Fibroblast of villous mesenchyme (primary cell): ENCODE data around the gene ADAMTS18. TPM values are rescaled to one million over a fixed set of nuclear protein-coding genes. Genes with fewer than 3 reads are reported as not detected.
"Not testable (repeated sequence)": the region's sequence is repeated elsewhere in the genome, so short reads cannot be mapped to it uniquely, and the experiment has no call there.

Source experiments
- DNase-seq: peaks from one replicate; pipeline ENCODE4 v3.0.0-alpha.2; 2010; ENCODE audit warnings: low read depth
- H3K4me3 ChIP-seq: 2 replicates; pipeline ENCODE4 v1.5.1; 2011; ENCODE audit warnings: low read depth, mild to moderate bottlenecking, low read length
- total RNA-seq: library from RNA; depleted of rRNA; stranded (reverse); fragments of >200 nt; gene quantifications from 2 replicates; pipeline ENCODE4 v1.2.3, GENCODE V29; 2012
- TF ChIP-seq, protein P1 (sequence below): IDR thresholded peaks from 2 replicates; pipeline ENCODE4 v1.5.1; 2012; ENCODE audit warnings: low read depth, mild to moderate bottlenecking, low read length; ENCODE audit not compliant: insufficient read depth

The ADAMTS18 gene
- total RNA-seq, 1 donor = not detected

DNA sequence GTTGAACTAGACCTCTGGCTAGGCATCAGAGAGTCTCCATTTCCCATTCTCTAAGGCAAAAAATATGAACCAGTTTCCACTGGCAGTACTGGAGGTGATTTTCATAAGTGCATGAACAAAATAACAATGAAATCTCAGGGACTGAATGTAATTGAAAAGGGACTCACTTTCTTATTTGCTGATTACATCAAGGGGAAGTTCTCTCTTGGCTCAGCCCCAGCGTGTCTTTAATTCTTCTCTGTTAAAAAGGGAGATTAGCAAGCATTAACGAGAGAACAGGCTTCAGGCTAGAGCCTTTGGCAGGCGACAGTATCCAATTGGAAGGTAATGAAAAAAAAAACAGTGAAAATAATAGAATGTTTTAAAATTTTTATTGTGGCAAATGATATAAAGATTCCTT is 34.0 kb upstream of the ADAMTS18 start:
- TF ChIP-seq, protein P1, sequence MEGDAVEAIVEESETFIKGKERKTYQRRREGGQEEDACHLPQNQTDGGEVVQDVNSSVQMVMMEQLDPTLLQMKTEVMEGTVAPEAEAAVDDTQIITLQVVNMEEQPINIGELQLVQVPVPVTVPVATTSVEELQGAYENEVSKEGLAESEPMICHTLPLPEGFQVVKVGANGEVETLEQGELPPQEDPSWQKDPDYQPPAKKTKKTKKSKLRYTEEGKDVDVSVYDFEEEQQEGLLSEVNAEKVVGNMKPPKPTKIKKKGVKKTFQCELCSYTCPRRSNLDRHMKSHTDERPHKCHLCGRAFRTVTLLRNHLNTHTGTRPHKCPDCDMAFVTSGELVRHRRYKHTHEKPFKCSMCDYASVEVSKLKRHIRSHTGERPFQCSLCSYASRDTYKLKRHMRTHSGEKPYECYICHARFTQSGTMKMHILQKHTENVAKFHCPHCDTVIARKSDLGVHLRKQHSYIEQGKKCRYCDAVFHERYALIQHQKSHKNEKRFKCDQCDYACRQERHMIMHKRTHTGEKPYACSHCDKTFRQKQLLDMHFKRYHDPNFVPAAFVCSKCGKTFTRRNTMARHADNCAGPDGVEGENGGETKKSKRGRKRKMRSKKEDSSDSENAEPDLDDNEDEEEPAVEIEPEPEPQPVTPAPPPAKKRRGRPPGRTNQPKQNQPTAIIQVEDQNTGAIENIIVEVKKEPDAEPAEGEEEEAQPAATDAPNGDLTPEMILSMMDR = no peak
- DNase-seq = no peak

DNA sequence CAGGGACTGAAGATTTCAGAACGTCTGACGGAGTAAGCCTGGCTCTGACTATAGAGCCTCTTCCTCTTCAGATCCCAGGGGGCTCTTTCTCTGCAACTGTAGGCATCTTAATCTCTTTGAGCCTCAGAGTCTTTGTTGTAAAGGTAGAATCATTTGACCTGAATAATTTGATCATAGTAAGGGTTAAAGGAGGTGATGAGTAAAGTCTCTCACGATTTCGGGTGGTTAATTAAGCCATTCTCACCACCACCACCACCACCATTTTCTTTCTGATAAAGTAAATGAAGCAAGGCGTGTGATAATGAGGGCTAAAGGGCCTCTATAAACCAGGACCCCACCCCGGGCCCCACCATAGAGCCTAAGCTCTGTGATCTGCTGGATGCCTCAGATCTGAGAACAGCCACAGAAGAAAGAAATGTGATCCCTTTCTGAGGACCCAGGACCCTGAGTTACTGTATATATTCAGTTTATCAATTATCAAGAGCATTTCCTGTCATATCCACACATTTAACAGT is 33.0 kb upstream of the ADAMTS18 start:
- TF ChIP-seq, protein P1 = no peak
- no peak for DNase-seq
- H3K4me3 ChIP-seq = no peak overlapping the region

More for the DNA sequence above, 34.0 kb upstream of the ADAMTS18 start:
- no peak overlapping the region for H3K4me3 ChIP-seq

DNA sequence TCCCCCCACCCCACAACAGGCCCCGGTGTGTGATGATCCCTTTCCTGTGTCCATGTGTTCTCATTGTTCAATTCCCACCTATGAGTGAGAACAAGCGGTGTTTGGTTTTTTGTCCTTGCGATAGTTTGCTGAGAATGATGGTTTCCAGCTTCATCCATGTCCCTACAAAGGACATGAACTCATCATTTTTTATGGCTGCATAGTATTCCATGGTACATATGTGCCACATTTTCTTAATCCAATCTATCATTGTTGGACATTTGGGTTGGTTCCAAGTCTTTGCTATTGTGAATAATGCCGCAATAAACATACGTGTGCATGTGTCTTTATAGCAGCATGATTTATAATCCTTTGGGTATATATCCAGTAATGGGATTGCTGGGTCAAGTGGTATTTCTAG is 28.8 kb upstream of the ADAMTS18 start:
- not testable (repeated sequence) for H3K4me3 ChIP-seq

DNA sequence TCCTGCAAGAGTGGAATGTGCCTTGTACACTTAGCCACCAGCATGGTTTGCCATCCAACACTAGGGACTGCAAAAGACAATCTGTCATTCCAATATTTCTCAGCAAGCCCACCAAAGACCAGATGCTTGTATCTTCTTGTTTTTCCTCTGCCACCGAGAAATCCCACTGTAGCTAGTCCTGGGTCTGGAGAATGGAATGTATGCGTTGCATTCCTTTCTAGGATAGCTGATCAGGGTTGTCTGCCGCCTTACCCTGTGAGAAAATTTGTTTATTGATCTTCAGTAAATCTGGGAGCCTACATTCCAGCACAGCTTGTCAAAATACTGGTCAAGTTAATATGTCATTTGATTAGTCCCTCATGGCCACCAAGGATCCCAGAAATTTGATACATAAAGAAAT is 28.1 kb upstream of the ADAMTS18 start:
- TF ChIP-seq, protein P1 = no peak
- DNase-seq = no peak
- H3K4me3 ChIP-seq = no peak overlapping the region

More for the DNA sequence above, 28.8 kb upstream of the ADAMTS18 start:
- DNase-seq = not testable (repeated sequence)

DNA sequence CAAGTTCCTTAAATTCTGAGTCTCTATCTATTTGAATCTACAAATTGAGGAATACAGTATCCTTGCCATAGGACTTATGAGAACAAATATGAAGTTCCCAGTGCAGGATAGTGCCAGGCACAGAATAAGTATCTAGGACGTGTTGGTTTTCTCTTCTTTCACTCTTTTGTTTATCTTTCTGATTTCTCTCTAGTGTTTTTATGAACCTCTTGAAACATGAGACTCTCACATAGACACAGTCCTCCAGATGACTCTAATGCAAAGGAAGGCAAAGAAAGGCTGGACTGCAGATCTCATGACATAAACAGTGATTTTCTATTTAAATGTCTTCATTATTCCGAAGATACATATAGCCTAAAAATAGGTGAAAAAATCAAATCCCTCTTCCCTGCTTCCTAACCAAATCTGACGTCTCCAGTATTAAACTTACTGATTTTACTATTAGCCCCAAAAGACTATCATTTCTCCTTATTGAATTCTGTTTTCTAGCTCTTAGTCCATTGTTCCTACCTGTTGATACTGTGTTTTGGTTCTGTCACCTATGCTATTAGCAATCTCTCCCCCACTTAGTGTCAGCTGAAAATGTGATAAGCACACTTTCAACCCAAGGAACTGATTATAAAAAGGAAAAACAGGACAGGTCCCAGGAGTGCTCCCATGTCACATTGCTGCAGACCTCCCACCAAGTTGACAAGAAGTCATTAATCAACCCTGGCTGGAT is 24.9 kb upstream of the ADAMTS18 start:
- TF ChIP-seq, protein P1 = no peak
- H3K4me3 ChIP-seq = no peak overlapping the region
- no peak for DNase-seq

DNA sequence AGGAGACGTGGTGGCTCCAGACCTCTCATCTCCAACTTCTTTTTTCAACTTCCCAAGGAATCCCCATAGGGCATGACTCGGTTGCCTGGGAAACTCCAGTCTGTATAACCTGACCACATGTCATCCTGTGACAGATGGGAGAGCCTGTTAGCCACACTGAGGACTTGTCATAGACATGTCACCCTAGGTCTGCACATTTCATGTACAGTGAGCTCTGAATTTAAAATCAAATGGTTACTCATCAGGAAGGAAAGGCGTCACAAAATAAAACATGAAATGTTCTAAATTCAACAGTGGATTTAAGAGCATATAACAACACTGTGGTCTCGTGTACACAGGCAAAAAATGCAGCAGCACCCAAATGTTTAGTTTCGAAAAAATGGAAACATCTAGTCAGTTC is 22.2 kb upstream of the ADAMTS18 start:
- no peak for DNase-seq
- no peak overlapping the region for H3K4me3 ChIP-seq
- TF ChIP-seq, protein P1 = no peak

DNA sequence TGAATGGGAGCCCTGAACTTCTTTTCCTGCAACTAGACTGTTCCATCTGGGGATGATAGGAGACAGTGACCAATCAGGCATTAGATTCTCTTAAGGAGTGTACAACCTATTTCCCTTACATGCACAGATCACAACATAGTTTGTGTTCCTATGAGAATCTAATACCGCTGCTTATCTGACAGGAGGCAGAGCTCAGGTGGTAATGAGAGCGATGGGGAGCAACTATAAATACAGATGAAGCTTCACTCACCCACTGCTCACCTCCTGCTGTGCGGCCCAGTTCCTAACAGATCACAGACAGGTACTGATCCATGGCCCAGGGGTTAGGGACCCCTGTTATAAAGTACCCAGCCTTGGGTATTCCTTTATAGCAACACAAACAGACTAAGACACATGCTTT is 17.4 kb upstream of the ADAMTS18 start:
- TF ChIP-seq, protein P1 = no peak
- H3K4me3 ChIP-seq = no peak overlapping the region
- no peak for DNase-seq
